Loucy (cell line): ENCODE measurements around the gene QRFP.

Source experiments
- H2AFZ ChIP-seq: fragments of 200-600 bp; sonication (generic); 2 replicates; pipeline ENCODE4 v1.6.0; 2016; ENCODE audit warnings: antibody characterized with exemption, mild to moderate bottlenecking, low read length, moderate library complexity
- H3F3A ChIP-seq: fragments of 200-600 bp; 2 replicates; pipeline ENCODE4 v1.6.0; 2016; ENCODE audit warnings: antibody characterized with exemption, low read depth, mild to moderate bottlenecking
- H3K27me3 ChIP-seq: fragments of 200-600 bp; sonication (generic); 2 replicates; pipeline ENCODE4 v1.6.1; 2014; ENCODE audit warnings: low read length, mild to moderate bottlenecking; ENCODE audit not compliant: insufficient read depth, poor library complexity, severe bottlenecking
- H3K36me3 ChIP-seq: fragments of 200-600 bp; sonication (generic); 2 replicates; pipeline ENCODE4 v1.6.1; 2016; ENCODE audit warnings: low read length; ENCODE audit not compliant: insufficient read depth
- H3K4me1 ChIP-seq: fragments of 200-600 bp; sonication (generic); 2 replicates; pipeline ENCODE4 v1.5.1; 2014; ENCODE audit warnings: low read length, mild to moderate bottlenecking; ENCODE audit not compliant: insufficient read depth, poor library complexity, severe bottlenecking
- H3K4me2 ChIP-seq: fragments of 200-600 bp; sonication (generic); 2 replicates; pipeline ENCODE4 v1.6.0; 2014; ENCODE audit warnings: antibody characterized with exemption, low read length, low read depth, mild to moderate bottlenecking; ENCODE audit not compliant: poor library complexity, severe bottlenecking
- H3K4me3 ChIP-seq: fragments of 200-600 bp; sonication (generic); 2 replicates; pipeline ENCODE4 v1.5.1; 2014; ENCODE audit warnings: low read length, mild to moderate bottlenecking, mixed read lengths; ENCODE audit not compliant: poor library complexity, severe bottlenecking
- H3K79me2 ChIP-seq: fragments of 200-600 bp; sonication (generic); 2 replicates; pipeline ENCODE4 v1.6.1; 2014; ENCODE audit warnings: low read length; ENCODE audit not compliant: insufficient read depth
- H3K9ac ChIP-seq: fragments of 200-600 bp; sonication (generic); 2 replicates; pipeline ENCODE4 v1.6.0; 2014; ENCODE audit warnings: mild to moderate bottlenecking, low read depth, low read length, moderate library complexity; ENCODE audit not compliant: poor library complexity, severe bottlenecking
- H3K9me2 ChIP-seq: fragments of 200-600 bp; sonication (generic); replicated peaks from 2 replicates; pipeline ENCODE4 v1.6.1; 2016; ENCODE audit warnings: low read depth, low read length, mixed read lengths
- H3K9me3 ChIP-seq: fragments of 200-600 bp; sonication (generic); 2 replicates; pipeline ENCODE4 v1.6.1; 2014; ENCODE audit warnings: mild to moderate bottlenecking, antibody characterized with exemption, low read length, low read depth; ENCODE audit not compliant: insufficient read depth
- H4K20me1 ChIP-seq: fragments of 200-600 bp; sonication (generic); 2 replicates; pipeline ENCODE4 v1.6.0; 2014; ENCODE audit warnings: antibody characterized with exemption, low read length, mild to moderate bottlenecking; ENCODE audit not compliant: insufficient read depth, poor library complexity, severe bottlenecking
- CTCF ChIP-seq: fragments of 200-600 bp; sonication (generic); conservative IDR thresholded peaks from 2 replicates; pipeline ENCODE4 v1.5.1; 2014; ENCODE audit warnings: mild to moderate bottlenecking, antibody characterized with exemption, low read length
- EZH2phosphoT487 ChIP-seq: fragments of 200-600 bp; IDR thresholded peaks from 2 replicates; pipeline ENCODE4 v1.6.1; 2018; ENCODE audit warnings: antibody characterized with exemption, mild to moderate bottlenecking, moderate library complexity, borderline replicate concordance

The QRFP gene

GRCh38 chr9:130900701-130901497 lies 4.3 kb upstream of the QRFP start:
- no peak overlapping the region for H2AFZ ChIP-seq
- no peaks in the 10 kb centered on the region for H3K4me1 ChIP-seq
- TF ChIP-seq CTCF, result no peak
- TF ChIP-seq EZH2phosphoT487, result no peak
- no peak overlapping the region for H3K4me2 ChIP-seq
- H3K4me3 ChIP-seq, result no peak overlapping the region
- H3K9me3 ChIP-seq, result no peaks in the 10 kb centered on the region
- no peaks in the 10 kb centered on the region for H3K79me2 ChIP-seq
- no peaks in the 10 kb centered on the region for H3F3A ChIP-seq
- H3K9me2 ChIP-seq, result no peaks in the 10 kb centered on the region
- H3K36me3 ChIP-seq, result no peaks in the 10 kb centered on the region
- H4K20me1 ChIP-seq, result no peaks in the 10 kb centered on the region
- no peaks in the 10 kb centered on the region for H3K27me3 ChIP-seq
- H3K9ac ChIP-seq, result no peak overlapping the region

DNA sequence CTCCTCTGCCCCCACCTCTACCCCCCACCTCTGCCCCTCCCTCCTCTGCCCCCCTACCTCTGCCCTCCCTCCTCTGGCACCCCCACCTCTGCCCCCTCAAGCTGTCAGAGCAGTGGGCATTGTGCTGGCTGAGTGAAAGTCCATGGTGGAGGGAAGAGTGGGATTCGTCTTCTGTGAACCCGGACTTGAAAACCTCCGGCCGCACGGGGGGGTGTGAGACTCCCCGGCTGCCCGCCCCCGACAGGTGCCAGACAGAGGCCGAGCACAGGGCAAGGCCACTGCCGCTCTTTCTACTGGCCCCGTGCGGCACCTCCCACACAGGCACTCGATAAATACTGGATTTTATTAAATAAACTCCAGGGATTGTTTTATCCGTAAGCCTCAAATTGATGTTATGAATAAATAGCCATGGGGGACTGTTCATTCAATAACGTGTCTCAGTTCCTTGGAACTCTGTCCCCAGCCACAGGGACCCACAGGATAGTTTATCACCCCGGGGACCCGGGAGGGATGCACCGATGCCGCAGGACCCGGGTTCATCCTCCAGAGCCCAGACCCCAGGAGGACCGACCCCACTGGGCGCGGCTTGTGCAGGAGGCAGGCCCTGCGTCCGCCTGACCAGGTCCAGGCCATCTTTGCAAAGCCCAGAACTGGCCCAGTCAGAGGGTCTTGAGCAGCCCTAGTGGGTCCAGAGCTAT lies 2.6 kb upstream of the QRFP start:
- no peak for TF ChIP-seq CTCF
- no peak overlapping the region for H3K4me2 ChIP-seq
- H2AFZ ChIP-seq, result no peak overlapping the region
- H3K4me1 ChIP-seq, result no peaks in the 10 kb centered on the region
- no peaks in the 10 kb centered on the region for H3K9me2 ChIP-seq
- no peaks in the 10 kb centered on the region for H3F3A ChIP-seq
- H4K20me1 ChIP-seq, result no peaks in the 10 kb centered on the region
- no peaks in the 10 kb centered on the region for H3K79me2 ChIP-seq
- H3K36me3 ChIP-seq, result no peaks in the 10 kb centered on the region
- H3K9ac ChIP-seq, result no peak overlapping the region
- no peaks in the 10 kb centered on the region for H3K27me3 ChIP-seq
- H3K9me3 ChIP-seq, result no peaks in the 10 kb centered on the region
- no peak overlapping the region for H3K4me3 ChIP-seq

- Histone ChIP-seq H3K36me3 (no peaks in the 10 kb centered on the region), H3K4me3 (no peak overlapping the region), H3F3A (no peaks in the 10 kb centered on the region), H3K9me3 (no peaks in the 10 kb centered on the region), H3K27me3 (no peaks in the 10 kb centered on the region), H2AFZ (no peak overlapping the region), H3K79me2 (no peaks in the 10 kb centered on the region), H4K20me1 (no peaks in the 10 kb centered on the region), H3K9me2 (no peaks in the 10 kb centered on the region), H3K4me2 (no peak overlapping the region), H3K4me1 (no peaks in the 10 kb centered on the region), H3K9ac (no peak overlapping the region)
- TF ChIP-seq EZH2phosphoT487 (no peak), CTCF (no peak)
These were observed 1.9 kb upstream of the QRFP start for GRCh38 chr9:130898552-130898852.
